ENCODE data around the gene SYDE2.

DNA sequence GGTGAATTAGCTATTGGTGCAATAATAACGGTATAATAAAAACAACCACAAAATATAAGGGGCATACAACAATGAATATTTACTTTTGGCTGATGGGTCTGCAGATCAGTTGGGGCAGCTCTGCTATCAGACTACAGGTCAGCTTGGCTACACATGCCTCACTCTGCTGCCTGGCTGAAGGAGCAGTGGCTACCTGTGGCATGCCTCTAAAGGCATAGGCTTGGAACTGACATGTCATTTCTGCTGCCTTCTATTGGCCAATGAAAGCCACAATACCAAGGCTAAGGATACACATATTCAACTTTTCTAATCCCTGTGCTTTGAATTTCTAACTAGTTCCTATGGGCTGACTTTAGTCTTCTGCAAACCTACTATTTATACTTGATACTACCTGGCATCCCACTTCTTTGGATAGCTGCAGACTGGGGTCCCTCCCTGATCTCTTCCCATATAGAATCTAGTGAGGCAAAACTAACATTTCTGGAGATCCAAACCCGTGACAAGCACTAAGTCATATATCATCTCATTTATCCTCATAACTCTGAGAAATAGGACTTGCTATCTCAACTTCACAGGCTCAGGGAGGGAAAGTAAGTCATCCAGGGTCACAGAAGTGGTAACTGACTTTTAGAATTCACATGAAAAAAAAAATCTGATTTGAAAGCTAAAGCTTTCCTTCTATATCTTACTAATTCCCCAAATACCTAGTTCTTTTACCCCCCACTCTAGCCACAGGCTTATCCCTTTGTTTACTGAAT lies 19.2 kb upstream of the SYDE2 start:
- TF ChIP-seq, protein P1, sequence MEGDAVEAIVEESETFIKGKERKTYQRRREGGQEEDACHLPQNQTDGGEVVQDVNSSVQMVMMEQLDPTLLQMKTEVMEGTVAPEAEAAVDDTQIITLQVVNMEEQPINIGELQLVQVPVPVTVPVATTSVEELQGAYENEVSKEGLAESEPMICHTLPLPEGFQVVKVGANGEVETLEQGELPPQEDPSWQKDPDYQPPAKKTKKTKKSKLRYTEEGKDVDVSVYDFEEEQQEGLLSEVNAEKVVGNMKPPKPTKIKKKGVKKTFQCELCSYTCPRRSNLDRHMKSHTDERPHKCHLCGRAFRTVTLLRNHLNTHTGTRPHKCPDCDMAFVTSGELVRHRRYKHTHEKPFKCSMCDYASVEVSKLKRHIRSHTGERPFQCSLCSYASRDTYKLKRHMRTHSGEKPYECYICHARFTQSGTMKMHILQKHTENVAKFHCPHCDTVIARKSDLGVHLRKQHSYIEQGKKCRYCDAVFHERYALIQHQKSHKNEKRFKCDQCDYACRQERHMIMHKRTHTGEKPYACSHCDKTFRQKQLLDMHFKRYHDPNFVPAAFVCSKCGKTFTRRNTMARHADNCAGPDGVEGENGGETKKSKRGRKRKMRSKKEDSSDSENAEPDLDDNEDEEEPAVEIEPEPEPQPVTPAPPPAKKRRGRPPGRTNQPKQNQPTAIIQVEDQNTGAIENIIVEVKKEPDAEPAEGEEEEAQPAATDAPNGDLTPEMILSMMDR (IDR thresholded peaks at IDR 0.05; ENCODE audit: poor library complexity), result no peak
- TF ChIP-seq EZH2 (IDR thresholded peaks at IDR 0.05; ENCODE audit: borderline replicate concordance), result no peak

Measured in hepatocyte (in vitro differentiated cells).